Activated CD4-positive, alpha-beta T cell treated with anti-CD3 and anti-CD28 coated beads, Interleukin-2, Interleukin-4, amounts not matched to agents 100 ng/mL and 50 ng/mL, durations not matched to agents 16 hours and 8 hours (primary cell): ENCODE measurements around the gene KAZALD1.

Experiments used
- DNase-seq: peaks from one replicate; pipeline ENCODE4 v3.0.0-alpha.2; 2020; ENCODE audit warnings: low spot score

The KAZALD1 gene

GRCh38 chr10:101095004-101095403, 33.2 kb downstream of the KAZALD1 start:
- no peak for DNase-seq

- DNase-seq, result peak; percentile 78
These were observed 33.9 kb downstream of the KAZALD1 start for GRCh38 chr10:101095550-101096213.

GRCh38 chr10:101096378-101096777, 34.6 kb downstream of the KAZALD1 start:
- DNase-seq, result no peak

- no peak for DNase-seq
These were observed 36.1 kb downstream of the KAZALD1 start for GRCh38 chr10:101097881-101098280.

GRCh38 chr10:101099901-101100300, 38.1 kb downstream of the KAZALD1 start:
- no peak for DNase-seq

- no peak for DNase-seq
These were observed 39.6 kb downstream of the KAZALD1 start for GRCh38 chr10:101101372-101101881.

- no peak for DNase-seq
These were observed 41.6 kb downstream of the KAZALD1 start for GRCh38 chr10:101103430-101103829.

GRCh38 chr10:101106351-101106750, 44.6 kb downstream of the KAZALD1 start:
- DNase-seq, result no peak

GRCh38 chr10:101107771-101108170, 46.0 kb downstream of the KAZALD1 start:
- DNase-seq, result no peak

- DNase-seq, result no peak
These were observed 49.2 kb downstream of the KAZALD1 start for GRCh38 chr10:101110856-101111523.

GRCh38 chr10:101111547-101111946, 49.8 kb downstream of the KAZALD1 start:
- DNase-seq, result no peak

GRCh38 chr10:101112799-101113594, 51.2 kb downstream of the KAZALD1 start:
- no peak for DNase-seq

- no peak for DNase-seq
These were observed 52.2 kb downstream of the KAZALD1 start for GRCh38 chr10:101113890-101114403.

- no peak for DNase-seq
These were observed 52.9 kb downstream of the KAZALD1 start for GRCh38 chr10:101114646-101115045.
